Right atrium auricular region (tissue), 2 donors: ENCODE data around the gene IKZF1. TPM values are rescaled to one million over a fixed set of nuclear protein-coding genes. Genes with fewer than 3 reads are reported as not detected.

ENCODE experiments used
- DNase-seq: peaks from one replicate; pipeline ENCODE4 v3.0.0-alpha.2; 2019; ENCODE audit warnings: low spot score
- H3K27ac ChIP-seq, 2 donors: fragments of 200-600 bp; sonication (generic); 1 replicate in 1 of 2; 2 replicates in 1 of 2; pipeline ENCODE4 v1.5.1; 2016 to 2019
- H3K27me3 ChIP-seq, 2 donors: fragments of 200-600 bp; sonication (generic); one replicate each; pipeline versions ENCODE4 v1.5.1 to v1.6.0; 2017 to 2019
- H3K36me3 ChIP-seq: fragments of 200-600 bp; sonication (generic); one replicate; pipeline ENCODE4 v1.5.1; 2016
- H3K4me1 ChIP-seq, 2 donors: fragments of 200-600 bp; sonication (generic); one replicate each; pipeline versions ENCODE4 v1.5.1 to v1.6.0; 2017 to 2019
- H3K4me3 ChIP-seq, 2 donors: fragments of 200-600 bp; sonication (generic); 1 replicate in 1 of 2; 2 replicates in 1 of 2; pipeline ENCODE4 v1.5.1; 2017 to 2019; ENCODE audit warnings: mild to moderate bottlenecking in 1 of 2, moderate library complexity in 1 of 2
- H3K9me3 ChIP-seq, 2 donors: fragments of 200-600 bp; sonication (generic); one replicate each; pipeline ENCODE4 v1.5.1; 2019
- CTCF ChIP-seq, 2 donors: fragments of 200-600 bp; sonication (generic); IDR thresholded peaks; one replicate each; pipeline ENCODE4 v1.5.1; 2019; ENCODE audit warnings: antibody characterized with exemption in 2 of 2
- total RNA-seq, 2 donors: library from RNA; depleted of rRNA; stranded (reverse); fragments of >200 nt; gene quantifications; one replicate each; pipeline ENCODE4 v1.1.0, GENCODE V29; 2016

Gene IKZF1
- total RNA-seq, 2 donors from 2014 or later, result 1.7 to 9.7 TPM

- Histone ChIP-seq H3K27ac (no peak overlapping the region), H3K9me3 (no peaks in the 10 kb centered on the region), H3K27me3 (no peaks in the 10 kb centered on the region), H3K4me3 (no peak overlapping the region), H3K36me3 (no peaks in the 10 kb centered on the region), H3K4me1 (no peaks in the 10 kb centered on the region)
- no peak for DNase-seq
- TF ChIP-seq CTCF (IDR thresholded peaks at IDR 0.05), result no peak
These were observed 44.1 kb downstream of the IKZF1 start for GRCh38 chr7:50348469-50349162.

GRCh38 chr7:50349399-50349798, 44.9 kb downstream of the IKZF1 start:
- H3K9me3 ChIP-seq, result no peaks in the 10 kb centered on the region
- no peaks in the 10 kb centered on the region for H3K36me3 ChIP-seq
- no peak for TF ChIP-seq CTCF (IDR thresholded peaks at IDR 0.05)
- H3K4me1 ChIP-seq, result no peaks in the 10 kb centered on the region
- no peak overlapping the region for H3K27ac ChIP-seq
- no peak overlapping the region for H3K4me3 ChIP-seq
- no peak for DNase-seq
- no peaks in the 10 kb centered on the region for H3K27me3 ChIP-seq

GRCh38 chr7:50349963-50350944, 45.7 kb downstream of the IKZF1 start:
- H3K4me1 ChIP-seq, result no peaks in the 10 kb centered on the region
- H3K9me3 ChIP-seq, result no peaks in the 10 kb centered on the region
- DNase-seq, result no peak
- no peak for TF ChIP-seq CTCF (IDR thresholded peaks at IDR 0.05)
- no peaks in the 10 kb centered on the region for H3K27me3 ChIP-seq
- no peak overlapping the region for H3K4me3 ChIP-seq
- no peak overlapping the region for H3K27ac ChIP-seq
- H3K36me3 ChIP-seq, result no peaks in the 10 kb centered on the region

GRCh38 chr7:50351267-50351666, 46.8 kb downstream of the IKZF1 start:
- no peaks in the 10 kb centered on the region for H3K36me3 ChIP-seq
- no peaks in the 10 kb centered on the region for H3K27me3 ChIP-seq
- no peak overlapping the region for H3K4me3 ChIP-seq
- H3K9me3 ChIP-seq, result no peaks in the 10 kb centered on the region
- H3K4me1 ChIP-seq, result no peaks in the 10 kb centered on the region
- TF ChIP-seq CTCF (IDR thresholded peaks at IDR 0.05), result no peak
- no peak for DNase-seq
- H3K27ac ChIP-seq, result no peak overlapping the region

- no peak for TF ChIP-seq CTCF (IDR thresholded peaks at IDR 0.05)
- no peaks in the 10 kb centered on the region for H3K36me3 ChIP-seq
- no peak overlapping the region for H3K4me3 ChIP-seq
- no peak overlapping the region for H3K27ac ChIP-seq
- no peaks in the 10 kb centered on the region for H3K4me1 ChIP-seq
- no peaks in the 10 kb centered on the region for H3K27me3 ChIP-seq
- no peak for DNase-seq
- H3K9me3 ChIP-seq, result no peaks in the 10 kb centered on the region
These were observed 47.8 kb downstream of the IKZF1 start for GRCh38 chr7:50352282-50352681.
